Left cardiac atrium (tissue), 4 donors: Measurements from ENCODE around the gene NEDD4. TPM values are rescaled to one million over a fixed set of nuclear protein-coding genes. Genes with fewer than 3 reads are reported as not detected.
A peak's percentile ranks its signal among the peaks of the same experiment; 100 is the strongest.
"Not testable (repeated sequence)": the region's sequence is repeated elsewhere in the genome, so short reads cannot be mapped to it uniquely, and the experiment has no call there.

ENCODE experiments used
- ATAC-seq, 2 donors: fragments of 200-7000 bp; cut with Tn5 transposase; one replicate each; pipeline ENCODE4 v1.9.1; 2020; ENCODE audit warnings: mild to moderate bottlenecking in 2 of 2, moderate library complexity in 2 of 2
- DNase-seq: peaks from one replicate; pipeline ENCODE4 v3.0.0-alpha.2; 2020
- intact Hi-C, 2 donors: fragments of 100-400 bp; cut with DNase I; formaldehyde crosslinking; loops; one replicate each; pipeline versions ENCODE4 v1.14.1 to v1.15.1; 2022 to 2023
- total RNA-seq, 2 donors: library from RNA; stranded (reverse); fragmentation: NEBNext Ultra II Directional; extraction: Animal tissue kit (Norgen Biotek cat#: 25700); gene quantifications; one replicate each; pipeline ENCODE4 v1.2.1, GENCODE V29; 2021
- donor health status: DM: no; HTN: yes; CAD: no.
- donor health status: DM: no; HTN: yes; CAD: no; lungs with severe emphysema.
- donor health status: DM: yes; HTN: yes; CAD: no.
- donor health status: Dilated cardiomyopathy.

NEDD4 gene
- total RNA-seq, 2 donors from 2014 or later: 9.7 to 10.5 TPM

DNA sequence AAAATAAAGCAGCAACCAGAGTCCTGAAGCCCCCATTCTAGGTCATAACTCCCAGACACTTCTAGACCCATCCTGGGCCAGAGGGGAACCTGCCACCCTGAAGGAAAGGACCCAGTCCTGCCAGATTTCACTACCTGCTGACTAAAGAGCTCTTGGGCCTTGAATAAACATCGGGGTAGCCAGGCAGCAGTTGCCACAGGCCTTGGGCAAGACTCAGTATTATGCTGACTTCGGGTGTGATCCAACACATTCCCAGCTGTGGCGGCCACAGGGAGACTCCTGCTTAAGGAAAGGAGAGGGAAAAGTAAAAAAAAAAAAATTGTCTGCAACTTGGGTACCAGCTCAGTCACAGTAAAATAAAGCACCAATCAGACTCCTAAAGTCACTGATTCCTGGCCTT lies 23.8 kb downstream of the NEDD4 start:
- no peak for ATAC-seq
- intact Hi-C loops: no loop called here

DNA sequence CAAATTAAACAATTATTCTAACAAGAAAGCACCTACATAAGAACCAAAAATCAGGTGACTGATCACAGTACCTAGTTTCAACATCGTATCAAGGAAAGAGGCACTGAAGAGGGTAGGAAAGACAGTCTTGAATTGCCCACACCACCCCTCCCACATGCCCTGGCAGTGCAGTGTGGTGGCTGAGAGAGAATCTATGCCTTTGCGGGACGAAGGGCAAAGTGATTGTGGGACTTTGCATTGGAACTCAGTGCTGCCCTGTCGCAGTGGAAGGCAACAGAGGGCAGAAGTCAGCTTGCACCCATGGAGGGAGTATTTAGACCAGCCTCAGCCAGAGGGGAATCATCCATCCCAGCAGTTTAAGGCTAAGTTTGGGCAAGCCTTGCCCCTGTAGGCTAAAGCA lies 24.5 kb downstream of the NEDD4 start:
- no peak for ATAC-seq
- intact Hi-C loops: no loop called here
- no peak for DNase-seq

More for the DNA sequence above, 23.8 kb downstream of the NEDD4 start:
- no peak for DNase-seq

DNA sequence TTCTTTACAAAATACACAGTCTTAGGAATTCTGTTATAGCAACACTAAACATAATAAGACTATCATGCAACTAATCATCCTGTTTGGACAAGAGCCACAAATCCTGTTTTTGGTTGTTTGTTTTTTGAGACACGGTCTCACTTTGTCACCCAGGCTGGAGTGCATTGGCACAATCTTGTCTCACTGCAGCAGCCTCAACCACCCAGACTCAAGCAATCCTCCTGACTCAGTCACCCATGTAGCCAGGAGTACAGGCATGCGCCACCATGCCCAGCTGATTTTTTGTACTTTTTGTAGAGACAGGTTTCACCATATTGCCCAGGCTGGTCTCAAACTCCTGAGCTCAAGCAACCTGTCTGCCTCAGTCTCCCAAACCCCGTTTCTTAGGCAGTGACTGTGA lies 28.3 kb downstream of the NEDD4 start:
- intact Hi-C loops: no loop called here
- DNase-seq: no peak
- no peak for ATAC-seq

DNA sequence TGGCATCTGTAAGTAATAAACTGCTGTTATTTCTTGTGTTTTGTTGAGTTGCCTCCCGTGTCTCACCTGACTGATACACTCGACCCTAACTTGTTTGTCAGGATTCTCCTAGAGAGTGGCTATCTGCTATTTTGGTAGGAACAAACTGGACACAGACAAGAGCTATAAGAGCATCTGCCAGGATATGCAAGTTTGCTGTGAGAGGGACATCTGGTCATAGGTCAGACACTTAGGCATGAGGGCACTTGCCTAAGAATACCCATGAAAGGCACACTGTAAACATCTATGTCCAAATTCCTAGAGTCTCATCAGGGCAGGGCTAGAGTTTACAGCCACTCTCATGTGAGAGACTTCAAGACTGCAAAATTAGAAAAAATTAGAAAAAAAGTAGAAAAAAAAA lies 32.5 kb downstream of the NEDD4 start:
- DNase-seq (no peak), ATAC-seq (no peak)
- intact Hi-C loops: no loop called here

DNA sequence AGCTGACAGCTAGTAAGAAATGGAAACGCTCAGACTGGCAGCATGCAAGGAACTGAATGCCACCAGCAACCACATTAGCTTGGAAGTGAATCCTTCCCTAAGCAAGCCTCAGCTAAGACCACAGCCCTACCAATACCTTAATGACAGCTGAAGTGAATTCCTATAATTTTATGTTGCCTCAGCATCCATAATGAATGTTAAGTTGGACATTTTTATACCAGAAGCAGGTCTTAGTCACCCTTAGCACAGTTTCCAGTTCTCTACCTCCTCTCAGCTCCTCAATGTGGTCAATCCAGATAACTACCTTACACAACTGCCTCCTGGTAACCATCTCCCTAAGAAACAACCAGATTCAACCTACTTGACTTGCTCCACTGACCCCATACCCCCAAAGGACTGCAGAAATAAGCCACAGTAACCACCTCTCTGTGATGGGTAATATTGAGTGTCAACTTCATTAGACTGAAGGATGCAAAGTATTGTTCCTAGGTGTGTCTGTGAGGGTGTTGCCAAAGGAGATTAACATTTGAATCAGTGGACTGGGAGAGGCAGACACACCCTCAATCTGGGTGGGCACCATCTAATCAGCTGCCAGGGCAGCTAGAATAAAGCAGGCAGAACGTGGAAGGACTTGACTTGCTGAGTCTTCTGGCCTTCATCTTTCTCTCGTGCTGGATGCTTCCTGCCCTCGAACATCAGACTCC lies 33.5 kb downstream of the NEDD4 start:
- intact Hi-C loops: no loop called here
- ATAC-seq: no peak

DNA sequence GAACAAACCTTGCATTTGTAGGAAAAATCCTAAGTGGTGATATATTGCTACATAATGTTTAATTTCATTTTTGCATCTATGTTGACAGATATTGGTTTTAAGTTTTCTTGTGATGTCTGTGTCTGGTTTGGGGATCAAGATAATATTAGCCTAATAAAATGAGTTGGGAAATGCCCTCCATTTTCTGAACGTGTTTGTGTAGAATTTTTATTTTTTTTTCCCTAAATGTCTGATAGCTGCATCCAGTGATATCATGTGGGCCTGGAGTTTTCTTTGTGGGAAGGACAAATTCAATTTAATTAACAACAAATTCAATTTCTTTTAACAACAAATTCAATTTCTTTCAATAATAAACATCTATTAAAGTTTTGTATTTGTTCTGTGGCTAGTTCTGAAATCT lies 35.1 kb downstream of the NEDD4 start:
- no peak for DNase-seq
- intact Hi-C loops: no loop called here
- ATAC-seq: no peak

More for the DNA sequence above, 33.5 kb downstream of the NEDD4 start:
- no peak for DNase-seq

DNA sequence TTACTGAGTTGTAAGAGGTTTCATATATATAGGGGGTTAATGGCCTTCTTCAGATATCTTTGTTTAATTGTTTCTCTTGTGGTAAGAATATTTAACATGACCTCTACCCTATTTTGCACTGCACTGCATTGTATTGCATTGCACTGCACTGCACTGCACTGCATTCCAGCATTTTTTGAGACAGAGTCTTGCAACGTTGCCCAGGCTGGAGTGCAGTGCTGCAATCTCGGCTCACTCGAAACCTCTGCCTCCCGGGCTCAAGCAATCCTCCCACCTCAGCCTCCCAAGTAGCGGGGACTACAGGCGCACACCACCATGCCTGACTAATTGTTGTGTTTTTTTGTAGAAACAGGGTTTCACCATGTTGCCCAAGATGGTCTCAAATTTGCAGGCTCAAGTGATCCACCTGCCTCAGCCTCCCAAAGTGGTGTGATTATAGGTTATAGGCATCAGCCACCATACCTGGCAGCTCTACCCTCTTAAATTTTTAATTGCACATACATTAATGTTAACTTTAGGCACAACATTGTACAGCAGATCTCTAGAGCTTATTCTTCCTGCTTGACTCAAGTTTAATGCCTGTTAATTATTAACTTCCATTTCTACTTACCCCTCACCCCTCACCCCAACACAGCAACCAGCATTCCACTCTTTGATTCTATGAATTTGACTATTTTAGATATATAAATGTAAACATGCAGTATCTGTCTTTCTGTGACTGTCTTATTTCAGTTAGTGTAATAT lies 38.4 kb downstream of the NEDD4 start:
- intact Hi-C loops: no loop called here
- DNase-seq: no peak
- no peak for ATAC-seq

DNA sequence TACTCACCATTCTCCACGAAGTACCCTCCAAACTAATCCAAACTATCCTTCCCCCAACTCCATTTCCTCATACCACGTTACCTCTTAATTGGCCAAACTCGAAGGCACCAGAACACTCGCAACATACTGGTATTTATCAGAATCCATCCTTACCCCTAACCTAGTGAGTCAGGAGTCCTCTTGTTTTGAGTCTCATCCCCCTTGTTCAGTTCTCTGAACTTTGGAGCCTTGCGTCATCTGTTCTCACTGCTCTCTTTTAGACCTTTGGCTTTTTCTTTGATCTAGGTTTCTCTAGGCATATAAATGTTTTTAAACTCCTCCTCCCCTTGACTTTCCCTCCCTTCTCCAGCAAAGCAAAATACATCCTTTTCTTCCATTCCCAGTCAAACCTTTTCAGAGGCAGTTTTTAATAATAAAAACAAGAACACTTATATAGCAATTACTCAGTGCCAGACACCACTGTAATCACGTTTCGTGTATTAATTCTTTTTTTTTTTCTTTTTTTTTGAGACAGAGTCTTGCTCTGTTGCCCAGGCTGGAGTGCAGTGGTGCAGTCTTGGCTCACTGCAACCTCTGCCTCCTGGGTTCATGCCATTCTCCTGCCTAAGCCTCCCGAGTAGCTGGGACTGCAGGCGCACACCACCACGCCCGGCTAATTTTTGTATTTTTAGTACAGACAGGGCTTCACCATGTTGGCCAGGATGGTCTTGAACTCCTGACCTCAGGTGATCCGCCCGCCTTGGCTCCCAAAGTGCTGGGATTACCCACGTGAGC lies 40.7 kb downstream of the NEDD4 start:
- ATAC-seq, intact Hi-C loops, DNase-seq: not testable (repeated sequence)

DNA sequence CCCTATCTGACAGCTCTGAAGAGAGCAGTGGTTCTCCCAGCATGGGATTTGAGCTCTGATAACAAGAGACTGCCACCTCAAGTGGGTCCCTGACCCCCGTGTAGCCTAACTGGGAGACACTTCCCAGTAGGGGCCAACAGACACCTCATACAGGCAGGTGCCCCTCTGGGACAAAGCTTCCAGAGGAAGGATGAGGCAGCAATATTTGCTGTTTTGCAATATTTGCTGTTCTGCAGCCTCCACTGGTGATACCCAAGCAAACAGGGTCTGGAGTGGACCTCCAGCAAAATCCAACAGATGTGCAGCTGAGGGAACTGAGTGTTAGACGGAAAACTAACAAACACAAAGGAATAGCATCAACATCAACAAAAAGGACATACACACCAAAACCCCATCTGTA lies 48.8 kb downstream of the NEDD4 start:
- intact Hi-C loops, ATAC-seq, DNase-seq: not testable (repeated sequence)

DNA sequence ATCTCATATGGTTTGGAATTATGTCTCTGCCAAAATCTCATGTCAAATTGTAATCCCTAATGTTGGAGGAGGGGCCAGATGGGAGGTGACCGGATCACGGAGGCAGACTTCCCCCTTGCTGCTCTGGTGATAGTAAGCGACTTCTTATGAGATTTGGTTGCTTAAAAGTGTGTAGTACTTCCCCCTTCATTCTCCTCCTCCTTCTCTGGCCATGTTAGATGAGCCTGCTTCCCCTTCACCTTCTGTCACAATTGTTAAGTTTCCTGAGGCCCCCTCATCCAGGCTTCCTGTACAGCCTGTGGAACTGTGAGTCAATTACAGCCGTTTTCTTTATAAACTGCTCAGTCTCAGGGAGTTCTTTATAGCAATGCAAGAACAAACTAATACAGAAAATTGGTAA lies 51.1 kb downstream of the NEDD4 start:
- no peak for DNase-seq
- no peak for ATAC-seq
- intact Hi-C loops: no loop called here

DNA sequence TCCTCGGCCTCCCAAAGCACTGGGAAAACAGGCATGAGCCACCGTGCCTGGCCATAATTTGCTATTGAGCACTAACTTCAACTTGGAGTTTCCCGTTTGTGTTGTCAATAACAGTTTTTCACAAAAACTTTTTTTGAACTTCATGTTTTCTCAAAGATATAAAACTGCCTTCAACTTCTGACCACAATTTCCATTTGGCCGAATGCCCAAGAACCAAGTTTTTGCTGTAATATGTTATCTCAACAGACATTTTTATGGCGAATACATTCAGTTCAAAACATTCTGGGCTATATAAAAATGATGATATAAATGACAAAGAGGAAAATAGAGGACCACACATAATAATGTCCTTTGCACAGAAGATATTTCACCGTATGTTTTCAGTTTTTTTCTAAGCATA lies 56.4 kb downstream of the NEDD4 start:
- ATAC-seq (no peak), DNase-seq (no peak)
- intact Hi-C loops: no loop called here

DNA sequence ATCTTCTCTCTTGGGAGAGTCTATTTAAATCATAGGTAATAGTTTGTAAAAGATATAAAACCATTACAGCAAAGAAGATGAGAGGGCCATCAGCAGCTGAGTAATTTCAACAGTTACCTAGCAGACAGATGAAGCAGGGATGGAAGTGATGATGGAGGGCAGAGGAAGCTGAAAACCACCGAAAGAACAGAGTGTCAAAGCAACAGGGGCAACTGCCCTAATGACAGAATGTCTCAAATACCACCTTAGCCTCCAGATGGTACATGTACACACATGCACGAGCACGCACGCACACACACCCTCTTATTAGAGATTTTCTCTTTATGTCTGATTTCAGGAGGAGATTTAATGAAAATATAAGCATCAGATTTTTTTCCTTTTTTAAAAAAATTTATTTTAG lies 64.5 kb downstream of the NEDD4 start:
- DNase-seq (no peak), ATAC-seq (no peak)
- intact Hi-C loops: no loop called here

DNA sequence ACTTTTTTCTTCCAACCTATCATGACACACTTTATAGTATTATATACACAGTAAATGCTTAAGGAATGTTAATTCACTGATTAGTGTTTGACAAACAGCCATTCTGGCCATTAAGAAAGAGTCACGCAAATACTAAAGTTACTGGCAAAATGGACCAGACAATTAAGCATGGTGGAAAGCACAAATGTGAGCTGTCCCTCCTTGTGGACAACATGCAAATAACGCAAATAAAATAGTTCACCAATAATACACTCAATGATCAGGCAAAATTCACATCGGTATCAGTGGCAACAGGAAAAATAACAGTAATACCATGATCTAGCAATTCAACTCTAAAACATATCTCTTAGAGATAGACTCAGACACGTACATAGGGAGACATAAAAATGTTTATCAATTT lies 71.7 kb downstream of the NEDD4 start:
- ATAC-seq (no peak), DNase-seq (no peak)
- intact Hi-C loops: no loop called here

DNA sequence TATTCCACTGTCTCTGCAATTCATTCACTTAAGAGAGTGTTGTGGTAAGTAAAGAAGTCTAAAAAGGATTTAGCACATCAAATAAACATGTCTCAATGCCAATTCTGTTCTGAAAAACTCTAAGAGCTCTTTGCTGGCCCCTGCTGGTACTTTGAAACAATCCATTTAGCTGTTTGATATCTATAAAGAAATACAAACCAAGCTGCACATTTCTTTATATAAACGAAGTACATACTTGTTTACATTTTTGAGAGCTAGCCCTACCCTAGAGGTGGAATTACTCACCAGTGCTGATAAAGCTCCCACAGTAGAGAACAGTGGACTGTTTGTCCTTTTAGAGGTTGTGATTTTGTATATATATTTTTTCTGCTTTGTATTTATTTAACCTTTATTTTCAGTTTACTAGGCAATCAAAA lies 75.5 kb downstream of the NEDD4 start:
- DNase-seq (no peak), ATAC-seq (peak in 1 of 2 donors; percentile 69)
- intact Hi-C loops: no loop called here

DNA sequence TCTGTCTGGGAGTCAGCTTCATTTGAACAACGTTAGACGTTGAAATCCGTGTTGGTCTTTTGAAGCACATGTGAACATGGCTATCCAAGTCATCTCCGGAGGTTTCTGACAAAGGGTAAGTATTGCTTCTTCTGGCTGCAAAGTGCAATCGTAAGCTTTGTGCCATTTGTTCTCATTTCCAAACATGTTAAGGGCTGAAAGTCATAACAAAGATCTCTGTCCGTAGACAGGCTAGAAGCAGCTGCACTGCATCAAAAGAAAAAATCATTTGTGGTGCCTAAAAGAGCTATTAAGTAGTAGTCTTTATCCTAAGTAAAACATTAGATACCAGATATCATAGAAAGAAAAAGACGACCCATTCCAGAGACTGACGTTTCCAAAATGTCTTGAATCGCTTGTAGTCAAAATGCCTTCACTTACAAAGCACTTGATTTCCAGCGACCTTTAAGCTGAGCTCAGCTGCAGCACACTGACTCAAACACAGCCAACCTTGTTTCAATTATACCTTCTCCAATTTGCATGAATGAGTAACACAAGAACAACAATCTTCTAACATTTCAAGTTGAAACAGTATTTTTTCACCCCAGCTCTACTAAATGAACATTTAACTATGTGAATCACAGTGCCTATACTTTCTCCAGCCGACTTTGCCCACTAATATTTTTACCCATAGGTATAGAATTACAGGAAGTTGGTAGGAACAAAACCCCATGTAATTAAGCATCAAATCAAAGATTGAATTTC lies 76.6 kb downstream of the NEDD4 start:
- DNase-seq (no peak), ATAC-seq (peak; percentile 3 to 79)
- intact Hi-C loops: no loop called here

DNA sequence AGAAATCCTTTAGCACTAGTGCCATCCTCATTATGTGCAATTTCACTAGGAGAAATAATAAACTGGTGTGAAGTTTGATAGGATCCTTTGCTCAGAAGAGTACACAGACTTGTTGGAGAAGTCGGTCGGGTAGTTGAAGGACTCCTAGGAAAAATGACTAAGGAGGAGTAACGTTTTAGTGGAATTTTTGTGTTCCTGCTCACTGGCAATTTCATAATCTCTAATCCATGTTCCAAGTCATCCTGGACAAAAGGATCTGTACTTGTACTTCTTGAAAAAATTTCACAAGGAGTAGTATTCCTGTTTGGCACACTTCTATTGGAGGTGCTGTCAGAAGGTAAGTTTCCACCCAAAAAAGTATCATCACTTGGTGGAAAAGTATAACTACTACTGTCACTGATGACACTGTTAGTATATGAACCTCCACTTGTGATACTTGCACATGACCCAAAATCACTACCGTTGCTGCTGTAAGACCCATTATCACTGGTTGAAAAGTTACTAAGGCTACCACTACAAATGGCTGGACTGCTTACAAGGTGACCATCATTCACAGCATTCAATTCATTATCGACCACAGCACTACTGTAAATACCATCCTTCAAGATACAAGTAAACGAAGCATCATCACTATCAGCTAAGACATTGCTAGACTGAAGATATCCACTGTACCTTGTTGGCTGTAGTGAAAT lies 77.4 kb downstream of the NEDD4 start:
- intact Hi-C loops: no loop called here
- DNase-seq: no peak
- peak in 1 of 2 donors; percentile 12 for ATAC-seq

DNA sequence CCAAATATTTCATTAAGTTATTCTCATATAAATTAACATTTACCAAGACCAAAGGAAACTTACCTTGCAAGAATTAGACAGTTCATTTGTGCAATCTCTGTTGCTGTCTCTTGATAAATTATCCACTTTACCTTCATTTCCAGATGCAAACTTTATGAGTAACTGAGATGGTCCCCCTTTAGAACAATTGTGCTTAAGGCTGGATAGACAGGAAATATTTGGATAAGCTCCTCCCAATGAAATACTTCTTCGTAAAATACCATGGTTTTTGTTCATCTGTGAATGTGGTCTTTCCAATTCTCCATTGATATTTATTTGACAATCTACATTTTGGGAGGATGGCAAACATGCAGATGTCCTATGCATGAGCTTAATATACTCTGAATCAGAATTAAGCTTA lies 78.2 kb downstream of the NEDD4 start:
- DNase-seq (no peak), ATAC-seq (no peak)
- intact Hi-C loops: no loop called here

DNA sequence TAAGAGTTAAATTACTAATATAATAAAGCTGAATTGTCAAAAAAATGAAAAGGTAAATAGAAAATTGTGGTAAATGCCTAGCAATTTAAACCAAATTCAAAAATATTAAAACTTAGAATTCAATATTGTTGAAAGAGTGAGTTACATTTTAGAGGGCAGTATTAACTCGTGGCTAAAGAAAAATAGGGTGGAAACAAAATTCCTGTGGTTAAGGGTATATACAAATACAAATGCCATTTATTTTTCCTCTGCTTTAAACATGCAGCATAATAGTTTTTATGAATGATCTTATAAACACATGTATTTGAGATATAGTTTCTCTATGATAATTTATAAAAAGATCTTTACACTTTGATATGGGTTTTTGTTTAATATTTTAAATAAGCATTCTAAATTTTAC lies 79.0 kb downstream of the NEDD4 start:
- ATAC-seq (no peak), DNase-seq (no peak)
- intact Hi-C loops: no loop called here

DNA sequence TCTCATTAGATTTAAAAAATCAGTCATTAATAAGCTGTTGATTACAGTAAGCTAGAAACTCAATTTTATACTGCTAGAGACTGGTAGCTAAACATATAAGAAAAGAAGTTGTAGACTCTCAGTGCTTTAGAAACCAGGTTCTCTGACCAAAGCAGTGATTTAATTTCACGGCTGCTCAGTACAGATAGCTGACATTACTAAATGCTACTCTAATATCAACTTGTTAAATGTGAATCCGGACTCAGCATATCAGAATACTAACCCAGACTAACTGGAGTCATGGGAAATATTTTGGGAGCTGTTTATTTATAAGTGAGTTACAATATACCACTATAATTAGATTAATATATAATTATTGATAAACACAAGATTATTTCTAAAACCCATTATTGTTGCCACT lies 80.4 kb downstream of the NEDD4 start:
- no peak for DNase-seq
- intact Hi-C loops: no loop called here

More for the DNA sequence above, 80.4 kb downstream of the NEDD4 start:
- ATAC-seq: no peak
